DND-41 (cell line): ENCODE measurements around the gene ATG14.
"Not testable (repeated sequence)": the region's sequence is repeated elsewhere in the genome, so short reads cannot be mapped to it uniquely, and the experiment has no call there.

Experiments
- EZH2 ChIP-seq: IDR thresholded peaks from 3 replicates; pipeline ENCODE4 v1.6.1; 2012; ENCODE audit warnings: borderline replicate concordance, low read depth, mild to moderate bottlenecking, moderate library complexity, low read length, inconsistent platforms; ENCODE audit not compliant: severe bottlenecking
- TF ChIP-seq, protein P1 (sequence below): IDR thresholded peaks from 2 replicates; pipeline ENCODE4 v1.5.1; 2012; ENCODE audit warnings: borderline replicate concordance, low read length, moderate library complexity, mild to moderate bottlenecking; ENCODE audit not compliant: poor library complexity, severe bottlenecking; ENCODE audit errors: extremely low read depth

DNA sequence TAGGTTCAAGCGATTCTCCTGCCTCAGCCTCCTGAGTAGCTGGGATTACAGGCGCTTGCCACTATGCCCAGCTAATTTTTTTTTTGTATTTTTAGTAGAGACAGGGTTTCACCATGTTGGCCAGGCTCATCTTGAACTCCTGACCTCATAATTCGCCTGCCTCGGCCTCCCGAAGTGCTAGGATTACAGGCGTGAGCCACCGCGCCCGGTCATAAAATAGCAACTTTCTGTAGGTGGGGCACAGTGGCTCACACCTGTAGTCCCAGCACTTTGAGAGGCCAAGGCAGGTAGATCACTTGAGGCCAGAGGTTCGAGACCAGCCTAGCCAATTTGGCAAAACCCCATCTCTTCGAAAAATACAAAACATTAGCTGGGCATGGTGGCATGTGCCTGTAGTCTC is 10.7 kb upstream of the ATG14 start:
- TF ChIP-seq, protein P1, sequence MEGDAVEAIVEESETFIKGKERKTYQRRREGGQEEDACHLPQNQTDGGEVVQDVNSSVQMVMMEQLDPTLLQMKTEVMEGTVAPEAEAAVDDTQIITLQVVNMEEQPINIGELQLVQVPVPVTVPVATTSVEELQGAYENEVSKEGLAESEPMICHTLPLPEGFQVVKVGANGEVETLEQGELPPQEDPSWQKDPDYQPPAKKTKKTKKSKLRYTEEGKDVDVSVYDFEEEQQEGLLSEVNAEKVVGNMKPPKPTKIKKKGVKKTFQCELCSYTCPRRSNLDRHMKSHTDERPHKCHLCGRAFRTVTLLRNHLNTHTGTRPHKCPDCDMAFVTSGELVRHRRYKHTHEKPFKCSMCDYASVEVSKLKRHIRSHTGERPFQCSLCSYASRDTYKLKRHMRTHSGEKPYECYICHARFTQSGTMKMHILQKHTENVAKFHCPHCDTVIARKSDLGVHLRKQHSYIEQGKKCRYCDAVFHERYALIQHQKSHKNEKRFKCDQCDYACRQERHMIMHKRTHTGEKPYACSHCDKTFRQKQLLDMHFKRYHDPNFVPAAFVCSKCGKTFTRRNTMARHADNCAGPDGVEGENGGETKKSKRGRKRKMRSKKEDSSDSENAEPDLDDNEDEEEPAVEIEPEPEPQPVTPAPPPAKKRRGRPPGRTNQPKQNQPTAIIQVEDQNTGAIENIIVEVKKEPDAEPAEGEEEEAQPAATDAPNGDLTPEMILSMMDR, result not testable (repeated sequence)
- TF ChIP-seq EZH2, result not testable (repeated sequence)
